ENCODE results near the gene EIF5A.

The EIF5A gene

GRCh38 chr17:7323731-7324437 is 16.5 kb downstream of the EIF5A start:
- H3K4me2 ChIP-seq (ENCODE audit: low read depth, low read length): no peak overlapping the region
- H3K9me3 ChIP-seq (replicated peaks; ENCODE audit: insufficient read depth, low read length): no peaks in the 10 kb centered on the region
- H3K4me1 ChIP-seq (ENCODE audit: low read length): peaks cover 6% of the 10 kb centered on the region; the same call in 1 of the 2 replicates
- no peak for DNase-seq
- TF ChIP-seq EZH2phosphoT487 (IDR thresholded peaks at IDR 0.05; ENCODE audit: low read length) (no peak), CTCF (IDR thresholded peaks at IDR 0.05; ENCODE audit: low read length) (peak; percentile 54)
- H3K27me3 ChIP-seq (replicated peaks; ENCODE audit: insufficient read depth, low read length): no peaks in the 10 kb centered on the region
- no peak overlapping the region for H3K9ac ChIP-seq (ENCODE audit: low read length)
- no peaks in the 10 kb centered on the region for H3K36me3 ChIP-seq (replicated peaks; ENCODE audit: insufficient read depth, low read length)
- H3K9me2 ChIP-seq (replicated peaks; ENCODE audit: insufficient read depth, low read length): no peaks in the 10 kb centered on the region
- no peak overlapping the region for H3K27ac ChIP-seq (ENCODE audit: low read length)
- H4K20me1 ChIP-seq (ENCODE audit: insufficient read depth, low read length): no peaks in the 10 kb centered on the region
- peaks cover 17% of the 10 kb centered on the region for H3K79me2 ChIP-seq (ENCODE audit: low read length)
- no peak overlapping the region for H2AFZ ChIP-seq (ENCODE audit: low read length)
- H3K4me3 ChIP-seq (ENCODE audit: low read length): no peak overlapping the region
- H3F3A ChIP-seq (ENCODE audit: insufficient read depth, low read length): no peaks in the 10 kb centered on the region; the same call in 1 of the 2 replicates

GRCh38 chr17:7324438-7324779 is 17.0 kb downstream of the EIF5A start:
- no peak for TF ChIP-seq EZH2phosphoT487 (IDR thresholded peaks at IDR 0.05; ENCODE audit: low read length)
- no peak for TF ChIP-seq CTCF (IDR thresholded peaks at IDR 0.05; ENCODE audit: low read length)
- TF ChIP-seq EZH2 (optimal IDR thresholded peaks at IDR 0.05; ENCODE audit: low read depth, low read length): no peak
- Histone ChIP-seq H3F3A (ENCODE audit: insufficient read depth, low read length) (no peaks in the 10 kb centered on the region; the same call in 1 of the 2 replicates), H3K27ac (ENCODE audit: low read length) (no peak overlapping the region), H4K20me1 (ENCODE audit: insufficient read depth, low read length) (no peaks in the 10 kb centered on the region), H2AFZ (ENCODE audit: low read length) (no peak overlapping the region), H3K9me3 (replicated peaks; ENCODE audit: insufficient read depth, low read length) (no peaks in the 10 kb centered on the region), H3K9me2 (replicated peaks; ENCODE audit: insufficient read depth, low read length) (no peaks in the 10 kb centered on the region), H3K36me3 (replicated peaks; ENCODE audit: insufficient read depth, low read length) (no peaks in the 10 kb centered on the region), H3K79me2 (ENCODE audit: low read length) (peaks cover 18% of the 10 kb centered on the region), H3K4me3 (ENCODE audit: low read length) (no peak overlapping the region), H3K9ac (ENCODE audit: low read length) (no peak overlapping the region), H3K4me2 (ENCODE audit: low read depth, low read length) (no peak overlapping the region), H3K4me1 (ENCODE audit: low read length) (peaks cover 6% of the 10 kb centered on the region; the same call in 1 of the 2 replicates), H3K27me3 (replicated peaks; ENCODE audit: insufficient read depth, low read length) (no peaks in the 10 kb centered on the region)
- DNase-seq: no peak

GRCh38 chr17:7325031-7325528 is 17.7 kb downstream of the EIF5A start:
- no peaks in the 10 kb centered on the region for H3K27me3 ChIP-seq (replicated peaks; ENCODE audit: insufficient read depth, low read length)
- no peaks in the 10 kb centered on the region for H3K9me2 ChIP-seq (replicated peaks; ENCODE audit: insufficient read depth, low read length)
- H3K27ac ChIP-seq (ENCODE audit: low read length): no peak overlapping the region
- H3K79me2 ChIP-seq (ENCODE audit: low read length): peaks cover 18% of the 10 kb centered on the region
- H2AFZ ChIP-seq (ENCODE audit: low read length): no peak overlapping the region
- no peak for DNase-seq
- H3K4me1 ChIP-seq (ENCODE audit: low read length): peaks cover 6% of the 10 kb centered on the region; the same call in 1 of the 2 replicates
- no peaks in the 10 kb centered on the region for H4K20me1 ChIP-seq (ENCODE audit: insufficient read depth, low read length)
- no peak overlapping the region for H3K4me2 ChIP-seq (ENCODE audit: low read depth, low read length)
- H3K4me3 ChIP-seq (ENCODE audit: low read length): no peak overlapping the region
- no peaks in the 10 kb centered on the region; the same call in 1 of the 2 replicates for H3F3A ChIP-seq (ENCODE audit: insufficient read depth, low read length)
- H3K36me3 ChIP-seq (replicated peaks; ENCODE audit: insufficient read depth, low read length): no peaks in the 10 kb centered on the region
- H3K9ac ChIP-seq (ENCODE audit: low read length): no peak overlapping the region
- no peak for TF ChIP-seq CTCF (IDR thresholded peaks at IDR 0.05; ENCODE audit: low read length)
- no peak for TF ChIP-seq EZH2 (optimal IDR thresholded peaks at IDR 0.05; ENCODE audit: low read depth, low read length)
- no peak for TF ChIP-seq EZH2phosphoT487 (IDR thresholded peaks at IDR 0.05; ENCODE audit: low read length)
- no peaks in the 10 kb centered on the region for H3K9me3 ChIP-seq (replicated peaks; ENCODE audit: insufficient read depth, low read length)
